H9 (cell line): ENCODE measurements around the gene RFX1. TPM values are rescaled to one million over a fixed set of nuclear protein-coding genes. Genes with fewer than 3 reads are reported as not detected.

Experiments
- DNase-seq: peaks from one replicate; pipeline ENCODE4 v3.0.0-alpha.2; 2017
- H2AFZ ChIP-seq: one replicate; pipeline ENCODE4 v1.6.1; 2013; ENCODE audit warnings: mild to moderate bottlenecking, low read length, control low read depth, moderate library complexity
- H2AK5ac ChIP-seq: 2 replicates; pipeline ENCODE4 v1.6.1; 2013; ENCODE audit warnings: low read length, control low read depth, mixed read lengths; ENCODE audit not compliant: insufficient read length
- H2BK120ac ChIP-seq: one replicate; pipeline ENCODE4 v1.6.1; 2013; ENCODE audit warnings: low read depth, mild to moderate bottlenecking, low read length, control low read depth, inconsistent platforms; ENCODE audit not compliant: poor library complexity, severe bottlenecking
- H2BK12ac ChIP-seq: 2 replicates; pipeline ENCODE4 v1.6.1; 2013; ENCODE audit warnings: low read length, control low read depth, mixed read lengths, low read depth; ENCODE audit not compliant: insufficient read length
- H2BK15ac ChIP-seq: 2 replicates; pipeline ENCODE4 v1.6.1; 2013; ENCODE audit warnings: low read depth, low read length, control low read depth
- H2BK20ac ChIP-seq: one replicate; pipeline ENCODE4 v1.6.1; 2013; ENCODE audit warnings: low read depth, mild to moderate bottlenecking, low read length, control low read depth, inconsistent platforms; ENCODE audit not compliant: poor library complexity, severe bottlenecking
- H2BK5ac ChIP-seq: 2 replicates; pipeline ENCODE4 v1.6.1; 2013; ENCODE audit warnings: low read length, control low read depth, mixed read lengths; ENCODE audit not compliant: insufficient read length
- H3K14ac ChIP-seq: 2 replicates; pipeline ENCODE4 v1.6.1; 2013; ENCODE audit warnings: low read length, control low read depth; ENCODE audit not compliant: insufficient read depth
- H3K18ac ChIP-seq: 2 replicates; pipeline ENCODE4 v1.6.1; 2013; ENCODE audit warnings: low read depth, mild to moderate bottlenecking, mixed read lengths, low read length, control low read depth; ENCODE audit not compliant: insufficient read length
- H3K23ac ChIP-seq: 2 replicates; pipeline ENCODE4 v1.6.1; 2013; ENCODE audit warnings: low read length, control low read depth, mixed read lengths, low read depth; ENCODE audit not compliant: insufficient read length
- H3K23me2 ChIP-seq: 2 replicates; pipeline ENCODE4 v1.6.1; 2013; ENCODE audit warnings: low read depth, mild to moderate bottlenecking, mixed read lengths, low read length, control low read depth; ENCODE audit not compliant: insufficient read length, poor library complexity, severe bottlenecking
- H3K27ac ChIP-seq: 2 replicates; pipeline ENCODE4 v1.5.1; 2013; ENCODE audit warnings: low read length, control low read depth, mixed read lengths, low read depth; ENCODE audit not compliant: insufficient read length
- H3K27me3 ChIP-seq: 2 replicates; pipeline ENCODE4 v1.6.1; 2013; ENCODE audit warnings: low read length, control low read depth, inconsistent platforms; ENCODE audit not compliant: insufficient read depth
- H3K4ac ChIP-seq: 2 replicates; pipeline ENCODE4 v1.6.1; 2013; ENCODE audit warnings: low read depth, mild to moderate bottlenecking, control low read depth, inconsistent platforms, low read length, moderate library complexity
- H3K4me1 ChIP-seq: 2 replicates; pipeline ENCODE4 v1.6.1; 2013; ENCODE audit warnings: low read length, control low read depth, inconsistent platforms; ENCODE audit not compliant: insufficient read depth
- H3K4me2 ChIP-seq: 2 replicates; pipeline ENCODE4 v1.6.1; 2013; ENCODE audit warnings: low read length, control low read depth, mixed read lengths; ENCODE audit not compliant: insufficient read length, insufficient read depth
- H3K56ac ChIP-seq: 2 replicates; pipeline ENCODE4 v1.6.1; 2013; ENCODE audit warnings: low read depth, mild to moderate bottlenecking, mixed read lengths, low read length, control low read depth; ENCODE audit not compliant: insufficient read length
- H3K79me1 ChIP-seq: 2 replicates; pipeline ENCODE4 v1.6.1; 2013; ENCODE audit warnings: low read depth, mild to moderate bottlenecking, moderate library complexity, low read length, control low read depth, inconsistent platforms; ENCODE audit not compliant: insufficient read depth, poor library complexity, severe bottlenecking
- H3K79me2 ChIP-seq: 2 replicates; pipeline ENCODE4 v1.6.1; 2013; ENCODE audit warnings: low read length, control low read depth, inconsistent platforms; ENCODE audit not compliant: insufficient read depth
- H3K9ac ChIP-seq: 2 replicates; pipeline ENCODE4 v1.6.1; 2013; ENCODE audit warnings: low read length, control low read depth, mixed read lengths; ENCODE audit not compliant: insufficient read length; ENCODE audit errors: extremely low read depth
- H3K9me3 ChIP-seq: one replicate; pipeline ENCODE4 v1.6.1; 2013; ENCODE audit warnings: low read depth, low read length, inconsistent platforms; ENCODE audit not compliant: control insufficient read depth
- H3T11ph ChIP-seq: one replicate; pipeline ENCODE4 v1.6.1; 2013; ENCODE audit warnings: mild to moderate bottlenecking, low read length, control low read depth, inconsistent platforms
- H4K20me1 ChIP-seq: one replicate; pipeline ENCODE4 v1.6.1; 2013; ENCODE audit not compliant: control insufficient read depth, insufficient read length, insufficient read depth
- H4K5ac ChIP-seq: 2 replicates; pipeline ENCODE4 v1.6.1; 2013; ENCODE audit warnings: low read depth, mild to moderate bottlenecking, mixed read lengths, low read length, control low read depth; ENCODE audit not compliant: insufficient read length
- H4K8ac ChIP-seq: replicated peaks from 2 replicates; pipeline ENCODE4 v1.6.1; 2013; ENCODE audit warnings: low read length, control low read depth, mixed read lengths, low read depth; ENCODE audit not compliant: insufficient read length
- H4K91ac ChIP-seq: 2 replicates; pipeline ENCODE4 v1.6.1; 2013; ENCODE audit warnings: low read depth, mild to moderate bottlenecking, moderate library complexity, mixed read lengths, low read length, control low read depth; ENCODE audit not compliant: insufficient read length
- H3K27ac Mint-ChIP-seq, 3 experiments: 2 replicates in 2 of 3; 3 replicates in 1 of 3; pipeline ENCODE4 v1.8.0; 2020 to 2021; ENCODE audit warnings: mixed read lengths in 3 of 3, mild to moderate bottlenecking in 1 of 3, moderate library complexity in 1 of 3
- H3K27me3 Mint-ChIP-seq: 2 replicates; pipeline ENCODE4 v1.8.0; 2021; ENCODE audit warnings: low read depth, mild to moderate bottlenecking, moderate library complexity, mixed read lengths
- H3K36me3 Mint-ChIP-seq, 3 experiments: 2 replicates in 2 of 3; 3 replicates in 1 of 3; pipeline ENCODE4 v1.8.0; 2020 to 2021; ENCODE audit warnings: low read depth in 3 of 3, mixed read lengths in 3 of 3; ENCODE audit not compliant: insufficient read depth in 1 of 3
- H3K4me1 Mint-ChIP-seq, 2 experiments: 2 replicates each; pipeline ENCODE4 v1.8.0; 2020; ENCODE audit warnings: mixed read lengths in 2 of 2
- H3K4me3 Mint-ChIP-seq, 2 experiments: 2 replicates in 1 of 2; 3 replicates in 1 of 2; pipeline ENCODE4 v1.8.0; 2020 to 2021; ENCODE audit warnings: mild to moderate bottlenecking in 2 of 2, mixed read lengths in 2 of 2, moderate library complexity in 1 of 2
- H3K9me3 Mint-ChIP-seq, 2 experiments: 2 replicates in 1 of 2; 3 replicates in 1 of 2; pipeline ENCODE4 v1.8.0; 2020; ENCODE audit warnings: mild to moderate bottlenecking in 2 of 2, mixed read lengths in 2 of 2, moderate library complexity in 1 of 2
- WGBS: extraction: QIAGEN DNeasy Blood & Tissue Kit; methylation state at CpG from one replicate; pipeline ENCODE4 v1.1.7; 2013; ENCODE audit warnings: missing lambda C conversion rate, low lambda C conversion rate, mixed read lengths; ENCODE audit not compliant: insufficient read length; ENCODE audit errors: extremely low coverage; 5-methylcytosine and 5-hydroxymethylcytosine counted together
- total RNA-seq: library from RNA; stranded (reverse); gene quantifications from 2 replicates; pipeline ENCODE4 v1.2.1, GENCODE V29; 2021
- TF ChIP-seq, protein P1 (sequence below): fragments of 200-600 bp; sonication (generic); conservative IDR thresholded peaks from 3 replicates; pipeline ENCODE4 v1.8.0; 2021; ENCODE audit warnings: antibody characterized with exemption, mild to moderate bottlenecking

The RFX1 gene
- total RNA-seq, 1 experiment from 2014 or later = 21.4 TPM

GRCh38 chr19:13969897-13970296, 36.2 kb downstream of the RFX1 start:
- H2BK20ac ChIP-seq = no peak overlapping the region
- H3K27ac ChIP-seq = no peak overlapping the region
- no peak for DNase-seq
- H3K9me3 Mint-ChIP-seq = no peaks in the 10 kb centered on the region
- no peak overlapping the region for H3K18ac ChIP-seq
- H3K27me3 ChIP-seq = no peaks in the 10 kb centered on the region
- no peak overlapping the region for H2BK120ac ChIP-seq
- peaks cover 8 to 9% of the 10 kb centered on the region in 2 experiments for H3K4me1 Mint-ChIP-seq
- H2BK12ac ChIP-seq = no peak overlapping the region
- H2AFZ ChIP-seq = no peak overlapping the region
- no peak overlapping the region for H3K9ac ChIP-seq
- no peaks in the 10 kb centered on the region for H3K9me3 ChIP-seq
- H3K36me3 Mint-ChIP-seq = peaks cover 14 to 51% (median 23%) of the 10 kb centered on the region in 3 experiments; a peak in 6 of 7 replicates
- H3K56ac ChIP-seq = no peak overlapping the region
- no peak overlapping the region; the same call in 1 of the 2 replicates for H3K14ac ChIP-seq
- H3K27ac Mint-ChIP-seq = no peak overlapping the region; a peak in 1 of 7 replicates
- H4K8ac ChIP-seq = no peak overlapping the region
- no peak overlapping the region for H2BK5ac ChIP-seq
- no peak overlapping the region for H3K4me3 Mint-ChIP-seq
- TF ChIP-seq, protein P1, sequence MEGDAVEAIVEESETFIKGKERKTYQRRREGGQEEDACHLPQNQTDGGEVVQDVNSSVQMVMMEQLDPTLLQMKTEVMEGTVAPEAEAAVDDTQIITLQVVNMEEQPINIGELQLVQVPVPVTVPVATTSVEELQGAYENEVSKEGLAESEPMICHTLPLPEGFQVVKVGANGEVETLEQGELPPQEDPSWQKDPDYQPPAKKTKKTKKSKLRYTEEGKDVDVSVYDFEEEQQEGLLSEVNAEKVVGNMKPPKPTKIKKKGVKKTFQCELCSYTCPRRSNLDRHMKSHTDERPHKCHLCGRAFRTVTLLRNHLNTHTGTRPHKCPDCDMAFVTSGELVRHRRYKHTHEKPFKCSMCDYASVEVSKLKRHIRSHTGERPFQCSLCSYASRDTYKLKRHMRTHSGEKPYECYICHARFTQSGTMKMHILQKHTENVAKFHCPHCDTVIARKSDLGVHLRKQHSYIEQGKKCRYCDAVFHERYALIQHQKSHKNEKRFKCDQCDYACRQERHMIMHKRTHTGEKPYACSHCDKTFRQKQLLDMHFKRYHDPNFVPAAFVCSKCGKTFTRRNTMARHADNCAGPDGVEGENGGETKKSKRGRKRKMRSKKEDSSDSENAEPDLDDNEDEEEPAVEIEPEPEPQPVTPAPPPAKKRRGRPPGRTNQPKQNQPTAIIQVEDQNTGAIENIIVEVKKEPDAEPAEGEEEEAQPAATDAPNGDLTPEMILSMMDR = no peak
- no peaks in the 10 kb centered on the region for H3K27me3 Mint-ChIP-seq
- no peaks in the 10 kb centered on the region for H3K79me2 ChIP-seq
- H4K5ac ChIP-seq = no peak overlapping the region
- no peak overlapping the region for H2BK15ac ChIP-seq
- no peak overlapping the region for H3K4ac ChIP-seq
- no peak overlapping the region for H3K23ac ChIP-seq
- WGBS = no CpG with 5 or more reads among the region's 18 CpGs
- no peaks in the 10 kb centered on the region for H4K20me1 ChIP-seq
- H4K91ac ChIP-seq = no peak overlapping the region
- no peak overlapping the region for H2AK5ac ChIP-seq
- H3K79me1 ChIP-seq = no peaks in the 10 kb centered on the region
- no peaks in the 10 kb centered on the region for H3K23me2 ChIP-seq
- no peaks in the 10 kb centered on the region for H3K4me1 ChIP-seq
- no peak overlapping the region for H3K4me2 ChIP-seq
- H3T11ph ChIP-seq = no peak overlapping the region
